HG03159 (cell line): Measurements from ENCODE around the gene FAM98B.

Experiments used
- ATAC-seq: cut with Tn5 transposase; IDR thresholded peaks from one replicate; pipeline ENCODE4 v1.9.1; 2021; ENCODE audit warnings: mild to moderate bottlenecking, moderate library complexity; ENCODE audit not compliant: unreplicated experiment

Gene FAM98B

GRCh38 chr15:38534691-38535090, 80.8 kb downstream of the FAM98B start:
- no peak for ATAC-seq

DNA sequence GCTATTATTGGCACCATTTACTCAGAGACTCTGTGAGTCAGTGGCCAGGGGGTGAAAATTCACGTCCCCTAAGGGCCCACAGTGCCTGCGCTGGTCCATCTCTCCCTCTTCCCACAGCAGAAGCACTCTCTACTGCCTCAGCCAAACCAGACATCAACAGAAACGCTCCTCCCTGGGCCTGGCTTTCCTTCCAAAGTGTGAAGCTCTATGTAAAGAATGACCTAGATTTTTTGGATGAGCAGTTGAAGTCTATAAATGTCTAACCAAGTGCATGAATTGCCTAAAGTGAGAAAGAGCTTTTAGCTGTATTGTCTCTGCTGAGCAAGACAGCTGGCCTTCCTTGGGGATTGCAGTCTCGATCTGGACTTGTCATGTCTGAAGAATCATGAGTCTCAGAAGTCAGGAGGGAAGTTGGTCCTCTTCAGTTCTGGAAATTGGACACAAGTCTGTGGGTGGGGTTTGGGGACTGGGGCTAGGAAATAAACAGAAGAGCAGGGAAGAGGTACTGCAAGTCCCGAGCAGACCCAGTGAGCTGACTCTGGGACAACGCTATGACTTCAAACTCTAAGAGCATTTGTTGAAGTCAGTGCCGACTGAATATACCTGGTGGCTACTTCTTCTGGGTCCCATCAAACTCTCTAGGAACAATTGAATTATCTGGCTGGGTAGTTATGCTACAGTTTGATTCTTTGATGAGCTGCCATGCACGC, 81.7 kb downstream of the FAM98B start:
- ATAC-seq, result no peak

DNA sequence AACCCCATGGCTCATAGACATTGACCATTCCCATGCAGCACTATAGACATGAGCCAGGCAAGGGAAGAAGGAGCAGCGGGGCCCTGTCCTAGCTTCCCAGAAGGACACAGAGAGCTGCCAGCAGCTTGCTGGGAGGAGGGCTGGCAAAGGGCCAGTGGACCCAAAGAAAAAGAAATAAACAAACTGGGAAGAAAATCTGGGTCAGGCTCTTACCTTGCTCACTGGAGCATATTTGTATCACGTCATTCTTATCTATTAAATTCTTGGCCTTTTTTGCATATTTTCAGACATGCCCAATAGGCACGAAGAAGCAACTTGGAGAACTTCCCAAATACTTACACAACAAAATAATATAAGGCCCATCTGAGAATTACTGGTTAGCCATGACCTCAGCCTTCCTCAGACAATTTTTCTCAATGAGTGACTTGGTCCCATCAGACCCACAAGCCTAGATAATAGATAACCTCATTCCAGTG, 82.3 kb downstream of the FAM98B start:
- no peak for ATAC-seq
